Sigmoid colon (tissue), 7 donors: ENCODE results near the gene CREB3. TPM values are rescaled to one million over a fixed set of nuclear protein-coding genes. Genes with fewer than 3 reads are reported as not detected.

Experiments used
- DNase-seq: peaks from one replicate; pipeline ENCODE4 v3.0.0-alpha.2; 2019
- H3K27ac ChIP-seq, 4 donors: fragments of 200-600 bp; sonication (generic); one replicate each; pipeline ENCODE4 v1.5.1; 2016 to 2019; ENCODE audit warnings: mild to moderate bottlenecking in 1 of 4
- H3K27me3 ChIP-seq, 3 donors: fragments of 200-600 bp; sonication (generic); one replicate each; pipeline ENCODE4 v1.5.1; 2019; ENCODE audit warnings: mild to moderate bottlenecking in 1 of 3
- H3K36me3 ChIP-seq, 4 donors: fragments of 200-600 bp; sonication (generic); one replicate each; pipeline ENCODE4 v1.5.1; 2016 to 2019
- H3K4me1 ChIP-seq, 4 donors: fragments of 200-600 bp; sonication (generic); one replicate each; pipeline ENCODE4 v1.5.1; 2017 to 2019
- H3K4me3 ChIP-seq, 4 donors: fragments of 200-600 bp; sonication (generic); one replicate each; pipeline ENCODE4 v1.5.1; 2017 to 2019; ENCODE audit warnings: mild to moderate bottlenecking in 2 of 4, moderate library complexity in 1 of 4
- H3K9me3 ChIP-seq, 4 donors: fragments of 200-600 bp in 3 of 4; sonication (generic) in 3 of 4; one replicate each; pipeline versions ENCODE4 v1.5.1 to v1.6.1; 2013 to 2019
- EP300 ChIP-seq, 4 donors: sonication (generic); formaldehyde crosslinking; IDR thresholded peaks; one replicate each; pipeline ENCODE4 v1.6.1; 2017; ENCODE audit warnings: antibody characterized with exemption in 4 of 4
- POLR2A ChIP-seq, 2 donors: fragments of 450-650 bp; IDR thresholded peaks; one replicate each; pipeline ENCODE4 v1.6.1; 2016; ENCODE audit warnings: antibody characterized with exemption in 2 of 2, mild to moderate bottlenecking in 2 of 2, moderate library complexity in 2 of 2
- POLR2AphosphoS5 ChIP-seq, 4 donors: sonication (generic); formaldehyde crosslinking; IDR thresholded peaks; one replicate each; pipeline ENCODE4 v1.6.1; 2017; ENCODE audit warnings: antibody characterized with exemption in 4 of 4
- WGBS, 2 donors: extraction: QIAGEN DNeasy Blood & Tissue Kit; methylation state at CpG; one replicate each; pipeline ENCODE4 v1.1.7; 2013; 5-methylcytosine and 5-hydroxymethylcytosine counted together
- intact Hi-C: fragments of 100-400 bp; cut with DNase I; formaldehyde crosslinking; loops from one replicate; pipeline ENCODE4 v1.15.1; 2023
- polyA plus RNA-seq, 3 donors: library from polyadenylated mRNA; stranded (reverse); fragments of 200-250 nt; gene quantifications; one replicate each; pipeline ENCODE4 v1.2.3, GENCODE V29; 2013
- total RNA-seq, 4 donors: library from RNA; depleted of rRNA; stranded (reverse); fragments of >200 nt; gene quantifications; one replicate each; pipeline ENCODE4 v1.1.0, GENCODE V29; 2016
- TF ChIP-seq, protein P1 (sequence below), 4 experiments: fragments of 450-650 bp in 3 of 4; fragments of 200-600 bp in 1 of 4; IDR thresholded peaks; one replicate each; pipeline ENCODE4 v1.5.1; 2016 to 2019; ENCODE audit warnings: antibody characterized with exemption in 4 of 4, mild to moderate bottlenecking in 3 of 4, moderate library complexity in 2 of 4
- donor health status: healthy with polysubstance abuse.
- donor health status: Bipolar disorder and iron deficiency.
- donor health status: healthy.

Gene CREB3
- total and polyA plus RNA-seq, 7 donors, result 31.0 to 82.7 (median 65.9) TPM

- WGBS, 2 donors, result 88 to 91% methylated on average over 6 of the region's 6 CpGs
- TF ChIP-seq, protein P1, sequence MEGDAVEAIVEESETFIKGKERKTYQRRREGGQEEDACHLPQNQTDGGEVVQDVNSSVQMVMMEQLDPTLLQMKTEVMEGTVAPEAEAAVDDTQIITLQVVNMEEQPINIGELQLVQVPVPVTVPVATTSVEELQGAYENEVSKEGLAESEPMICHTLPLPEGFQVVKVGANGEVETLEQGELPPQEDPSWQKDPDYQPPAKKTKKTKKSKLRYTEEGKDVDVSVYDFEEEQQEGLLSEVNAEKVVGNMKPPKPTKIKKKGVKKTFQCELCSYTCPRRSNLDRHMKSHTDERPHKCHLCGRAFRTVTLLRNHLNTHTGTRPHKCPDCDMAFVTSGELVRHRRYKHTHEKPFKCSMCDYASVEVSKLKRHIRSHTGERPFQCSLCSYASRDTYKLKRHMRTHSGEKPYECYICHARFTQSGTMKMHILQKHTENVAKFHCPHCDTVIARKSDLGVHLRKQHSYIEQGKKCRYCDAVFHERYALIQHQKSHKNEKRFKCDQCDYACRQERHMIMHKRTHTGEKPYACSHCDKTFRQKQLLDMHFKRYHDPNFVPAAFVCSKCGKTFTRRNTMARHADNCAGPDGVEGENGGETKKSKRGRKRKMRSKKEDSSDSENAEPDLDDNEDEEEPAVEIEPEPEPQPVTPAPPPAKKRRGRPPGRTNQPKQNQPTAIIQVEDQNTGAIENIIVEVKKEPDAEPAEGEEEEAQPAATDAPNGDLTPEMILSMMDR (IDR thresholded peaks at IDR 0.05), result no peak
- no peak for TF ChIP-seq POLR2A (IDR thresholded peaks at IDR 0.05)
- TF ChIP-seq EP300 (IDR thresholded peaks at IDR 0.05), result no peak
- no peak for TF ChIP-seq POLR2AphosphoS5 (IDR thresholded peaks at IDR 0.05)
Observed at GRCh38 chr9:35740243-35740642, 7.8 kb downstream of the CREB3 start.

GRCh38 chr9:35741740-35742139 is 9.3 kb downstream of the CREB3 start:
- no peaks in the 10 kb centered on the region for H3K27me3 ChIP-seq
- H3K9me3 ChIP-seq, result no peaks in the 10 kb centered on the region
- no peak for DNase-seq
- no peak overlapping the region for H3K4me3 ChIP-seq
- WGBS, 2 donors, result 76 to 89% methylated on average over 7 of the region's 7 CpGs
- H3K36me3 ChIP-seq, result peaks cover 47 to 85% (median 76%) of the 10 kb centered on the region in 4 donors
- peaks cover 0 to 41% (median 34%) of the 10 kb centered on the region in 4 donors for H3K4me1 ChIP-seq
- intact Hi-C loops, result loop anchor here (10.0 kb wide), 1 partner anchor 1077 kb away; the partner anchor contains the start of gene CCL27
- TF ChIP-seq EP300 (IDR thresholded peaks at IDR 0.05) (no peak), POLR2AphosphoS5 (IDR thresholded peaks at IDR 0.05) (no peak), POLR2A (IDR thresholded peaks at IDR 0.05) (no peak)
- TF ChIP-seq, protein P1 (IDR thresholded peaks at IDR 0.05), result no peak
- peak overlapping the region in 1 of 4 donors; percentile 3 for H3K27ac ChIP-seq

More at GRCh38 chr9:35740243-35740642, 7.8 kb downstream of the CREB3 start:
- Histone ChIP-seq H3K36me3 (peaks cover 55 to 100% (median 91%) of the 10 kb centered on the region in 4 donors), H3K27ac (no peak overlapping the region), H3K9me3 (no peaks in the 10 kb centered on the region), H3K27me3 (no peaks in the 10 kb centered on the region), H3K4me3 (no peak overlapping the region), H3K4me1 (peaks cover 0 to 32% (median 19%) of the 10 kb centered on the region in 4 donors)
- DNase-seq, result no peak
- intact Hi-C loops, result loop anchor here (10.0 kb wide), 1 partner anchor 1075 kb away; the partner anchor contains the start of gene CCL27

GRCh38 chr9:35743452-35743851 is 11.0 kb downstream of the CREB3 start:
- Histone ChIP-seq H3K36me3 (peaks cover 32 to 68% (median 59%) of the 10 kb centered on the region in 4 donors), H3K4me1 (peaks cover 0 to 57% (median 49%) of the 10 kb centered on the region in 4 donors), H3K9me3 (no peaks in the 10 kb centered on the region), H3K27me3 (no peaks in the 10 kb centered on the region), H3K27ac (peak overlapping the region in 2 of 4 donors; percentile 51 to 52), H3K4me3 (no peak overlapping the region)
- TF ChIP-seq EP300 (IDR thresholded peaks at IDR 0.05), result no peak
- TF ChIP-seq, protein P1 (IDR thresholded peaks at IDR 0.05), result no peak
- TF ChIP-seq POLR2AphosphoS5 (IDR thresholded peaks at IDR 0.05), result no peak
- no peak for TF ChIP-seq POLR2A (IDR thresholded peaks at IDR 0.05)
- 57 to 66% methylated on average over 2 of the region's 2 CpGs for WGBS, 2 donors
- DNase-seq, result no peak
- intact Hi-C loops, result loop anchor here (10.0 kb wide), 1 partner anchor 1079 kb away; the partner anchor contains the start of gene CCL27

- H3K36me3 ChIP-seq, result peaks cover 26 to 63% (median 54%) of the 10 kb centered on the region in 4 donors
- WGBS, 2 donors, result 84 to 91% methylated on average over 8 of the region's 8 CpGs
- H3K27me3 ChIP-seq, result no peaks in the 10 kb centered on the region
- no peak overlapping the region for H3K4me3 ChIP-seq
- no peaks in the 10 kb centered on the region for H3K9me3 ChIP-seq
- TF ChIP-seq, protein P1 (IDR thresholded peaks at IDR 0.05), result no peak
- no peak for TF ChIP-seq POLR2A (IDR thresholded peaks at IDR 0.05)
- TF ChIP-seq POLR2AphosphoS5 (IDR thresholded peaks at IDR 0.05), result no peak
- no peak for TF ChIP-seq EP300 (IDR thresholded peaks at IDR 0.05)
- peaks cover 0 to 57% (median 49%) of the 10 kb centered on the region in 4 donors for H3K4me1 ChIP-seq
- H3K27ac ChIP-seq, result peak overlapping the region; percentile 21 to 53 (median 52)
- peak; percentile 39 for DNase-seq
- intact Hi-C loops, result loop anchor here (10.0 kb wide), 1 partner anchor 1079 kb away; the partner anchor contains the start of gene CCL27
Observed at GRCh38 chr9:35743880-35744518, 11.5 kb downstream of the CREB3 start.
